Measurements from ENCODE around the gene CBX2. TPM values are rescaled to one million over a fixed set of nuclear protein-coding genes. Genes with fewer than 3 reads are reported as not detected.

The CBX2 gene
- total RNA-seq, 1 experiment from 2014 or later, result 79.4 TPM

DNA sequence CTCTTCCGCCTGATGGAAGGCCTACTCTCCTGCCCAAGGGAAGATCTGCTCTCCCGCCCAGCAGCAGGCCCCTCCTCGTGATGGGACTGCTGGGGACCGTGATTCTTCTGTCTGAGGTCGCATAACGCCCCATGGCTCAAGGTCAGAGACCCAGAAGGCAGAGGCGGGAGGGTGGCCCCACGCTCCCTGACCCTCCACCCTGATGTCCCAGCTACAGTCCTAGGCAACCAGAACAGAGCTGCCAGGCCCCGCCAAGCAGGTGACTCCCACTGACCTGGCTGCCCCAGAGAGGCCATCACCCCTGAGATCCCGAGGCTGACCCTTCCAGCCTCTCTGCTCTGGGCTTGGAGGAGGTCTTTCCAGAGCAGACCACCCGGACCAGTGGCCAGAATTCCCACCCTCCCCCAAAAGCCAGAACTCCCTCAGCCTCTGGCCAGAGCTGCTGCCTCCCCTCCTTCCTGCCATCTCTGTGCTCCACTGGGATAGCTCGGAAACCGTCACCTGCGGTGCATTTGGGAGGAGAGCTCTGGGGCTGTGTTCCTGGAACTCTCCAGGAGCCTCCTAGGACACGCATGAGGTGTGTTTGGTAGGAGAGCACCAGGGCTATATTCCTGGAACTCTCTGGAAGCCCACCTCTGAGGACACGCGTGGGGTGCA, 39.9 kb upstream of the CBX2 start:
- Histone ChIP-seq H2BK20ac (ENCODE audit: low read depth, low read length, poor library complexity, severe bottlenecking) (no peak overlapping the region), H4K91ac (ENCODE audit: insufficient read length, low read depth, low read length) (no peak overlapping the region), H3K4me1 (ENCODE audit: insufficient read depth, low read length) (no peaks in the 10 kb centered on the region), H2BK5ac (ENCODE audit: insufficient read length, low read length) (no peak overlapping the region), H3K23me2 (ENCODE audit: insufficient read length, low read depth, low read length, poor library complexity, severe bottlenecking) (peaks cover 3% of the 10 kb centered on the region), H3K4ac (ENCODE audit: low read depth, low read length) (no peak overlapping the region), H3K9me3 (ENCODE audit: control insufficient read depth, low read depth, low read length) (no peaks in the 10 kb centered on the region), H2AFZ (ENCODE audit: low read length) (no peak overlapping the region), H2BK15ac (ENCODE audit: low read depth, low read length) (no peak overlapping the region), H3K4me2 (ENCODE audit: insufficient read depth, insufficient read length, low read length) (no peak overlapping the region), H4K8ac (replicated peaks; ENCODE audit: insufficient read length, low read depth, low read length) (no peak overlapping the region), H3K79me2 (ENCODE audit: insufficient read depth, low read length) (no peaks in the 10 kb centered on the region), H3K56ac (ENCODE audit: insufficient read length, low read depth, low read length) (no peak overlapping the region), H2AK5ac (ENCODE audit: insufficient read length, low read length) (no peak overlapping the region), H4K5ac (ENCODE audit: insufficient read length, low read depth, low read length) (no peak overlapping the region), H3K23ac (ENCODE audit: insufficient read length, low read depth, low read length) (no peak overlapping the region), H3K27me3 (ENCODE audit: insufficient read depth, low read length) (peaks cover 3% of the 10 kb centered on the region; the same call in 1 of the 2 replicates), H2BK120ac (ENCODE audit: low read depth, low read length, poor library complexity, severe bottlenecking) (no peak overlapping the region), H4K20me1 (ENCODE audit: control insufficient read depth, insufficient read depth, insufficient read length) (no peaks in the 10 kb centered on the region), H3T11ph (ENCODE audit: low read length) (no peak overlapping the region), H3K27ac (ENCODE audit: insufficient read length, low read depth, low read length) (no peak overlapping the region), H3K18ac (ENCODE audit: insufficient read length, low read depth, low read length) (no peak overlapping the region), H3K9ac (ENCODE audit: extremely low read depth, insufficient read length, low read length) (no peak overlapping the region), H2BK12ac (ENCODE audit: insufficient read length, low read depth, low read length) (no peak overlapping the region), H3K79me1 (ENCODE audit: insufficient read depth, low read depth, low read length, poor library complexity, severe bottlenecking) (no peaks in the 10 kb centered on the region), H3K14ac (ENCODE audit: insufficient read depth, low read length) (no peak overlapping the region)
- no peak overlapping the region for H3K27ac Mint-ChIP-seq
- H3K4me3 Mint-ChIP-seq, result no peak overlapping the region
- peaks cover 0 to 8% of the 10 kb centered on the region in 2 experiments; a peak in 1 of 4 replicates for H3K4me1 Mint-ChIP-seq
- TF ChIP-seq, protein P1, sequence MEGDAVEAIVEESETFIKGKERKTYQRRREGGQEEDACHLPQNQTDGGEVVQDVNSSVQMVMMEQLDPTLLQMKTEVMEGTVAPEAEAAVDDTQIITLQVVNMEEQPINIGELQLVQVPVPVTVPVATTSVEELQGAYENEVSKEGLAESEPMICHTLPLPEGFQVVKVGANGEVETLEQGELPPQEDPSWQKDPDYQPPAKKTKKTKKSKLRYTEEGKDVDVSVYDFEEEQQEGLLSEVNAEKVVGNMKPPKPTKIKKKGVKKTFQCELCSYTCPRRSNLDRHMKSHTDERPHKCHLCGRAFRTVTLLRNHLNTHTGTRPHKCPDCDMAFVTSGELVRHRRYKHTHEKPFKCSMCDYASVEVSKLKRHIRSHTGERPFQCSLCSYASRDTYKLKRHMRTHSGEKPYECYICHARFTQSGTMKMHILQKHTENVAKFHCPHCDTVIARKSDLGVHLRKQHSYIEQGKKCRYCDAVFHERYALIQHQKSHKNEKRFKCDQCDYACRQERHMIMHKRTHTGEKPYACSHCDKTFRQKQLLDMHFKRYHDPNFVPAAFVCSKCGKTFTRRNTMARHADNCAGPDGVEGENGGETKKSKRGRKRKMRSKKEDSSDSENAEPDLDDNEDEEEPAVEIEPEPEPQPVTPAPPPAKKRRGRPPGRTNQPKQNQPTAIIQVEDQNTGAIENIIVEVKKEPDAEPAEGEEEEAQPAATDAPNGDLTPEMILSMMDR (conservative IDR thresholded peaks at IDR 0.05), result no peak
- no peaks in the 10 kb centered on the region; a peak in 1 of 7 replicates for H3K36me3 Mint-ChIP-seq (ENCODE audit: insufficient read depth in 1 of 3, low read depth in 3 of 3)
- DNase-seq, result no peak
- no CpG with 5 or more reads among the region's 17 CpGs for WGBS (ENCODE audit: extremely low coverage, insufficient read length, low lambda C conversion rate)
- H3K9me3 Mint-ChIP-seq, result no peaks in the 10 kb centered on the region; a peak in 1 of 5 replicates
- peaks cover 69% of the 10 kb centered on the region for H3K27me3 Mint-ChIP-seq (ENCODE audit: low read depth)
